A549 (cell line): Measurements from ENCODE around the gene SUPT4H1. TPM values are rescaled to one million over a fixed set of nuclear protein-coding genes. Genes with fewer than 3 reads are reported as not detected.

ENCODE experiments used
- ATAC-seq, 2 experiments: fragments of 200-7000 bp in 1 of 2; fragments of >200 bp in 1 of 2; cut with Nextera tagmentation in 1 of 2; cut with Tn5 transposase in 1 of 2; 3 replicates each; pipeline versions ENCODE4 v1.8.0 to v1.9.1; 2018 to 2020; ENCODE audit warnings: mild to moderate bottlenecking in 1 of 2, moderate library complexity in 1 of 2
- CTCF ChIA-PET: fragments of 300-600 bp; sonication (Branson Sonifier 250); formaldehyde crosslinking; extraction: SDS; loops from one replicate; lab custom pipeline; 2021; ENCODE audit warnings: antibody characterized with exemption, inconsistent platforms; lab: Yijun Ruan, JAX
- POLR2A ChIA-PET: fragments of 350-600 bp; formaldehyde crosslinking; extraction: SDS; loops from one replicate; lab custom pipeline; 2021; ENCODE audit warnings: antibody characterized with exemption, inconsistent platforms; lab: Yijun Ruan, JAX
- DNase-seq, 2 experiments: peaks; one replicate each; pipeline versions ENCODE4 v3.0.0 to v3.0.0-alpha.2; 2011 to 2016; ENCODE audit warnings: low read depth in 1 of 2, low spot score in 1 of 2
- FAIRE-seq: peaks from 2 replicates; lab custom pipeline; 2011; peaks lifted over from hg19 to GRCh38; lab: Jason Lieb, UNC
- H3K27ac ChIP-seq, 2 experiments: fragments of >200 bp; sonication (Bioruptor Twin); formaldehyde crosslinking; 3 replicates each; pipeline ENCODE4 v1.5.1; 2016 to 2017
- H3K4me1 ChIP-seq: fragments of >200 bp; sonication (Bioruptor Twin); formaldehyde crosslinking; 3 replicates; pipeline ENCODE4 v1.6.1; 2016
- H3K4me2 ChIP-seq: fragments of >200 bp; sonication (Bioruptor Twin); formaldehyde crosslinking; 3 replicates; pipeline ENCODE4 v1.6.1; 2016
- H3K4me3 ChIP-seq: fragments of >200 bp; sonication (Bioruptor Twin); formaldehyde crosslinking; 3 replicates; pipeline ENCODE4 v1.5.1; 2016
- H3K9me3 ChIP-seq: fragments of >200 bp; sonication (Bioruptor Twin); formaldehyde crosslinking; 3 replicates; pipeline ENCODE4 v1.6.1; 2016
- BCL3 ChIP-seq: fragments of >200 bp; sonication (Bioruptor Twin); formaldehyde crosslinking; IDR thresholded peaks from 3 replicates; pipeline ENCODE4 v1.6.1; 2016
- BHLHE40 ChIP-seq: IDR thresholded peaks from 2 replicates; pipeline ENCODE4 v1.6.1; 2012; ENCODE audit warnings: low read depth, low read length, inconsistent platforms
- CBX2 ChIP-seq: fragments of 200-600 bp; sonication (generic); IDR thresholded peaks from 2 replicates; pipeline ENCODE4 v1.6.1; 2016; ENCODE audit warnings: low read depth, mild to moderate bottlenecking, borderline replicate concordance
- CBX8 ChIP-seq: fragments of 200-600 bp; sonication (generic); IDR thresholded peaks from 2 replicates; pipeline ENCODE4 v1.6.1; 2016
- CEBPB ChIP-seq, 2 experiments: fragments of >200 bp in 1 of 2; sonication (Bioruptor Twin) in 1 of 2; formaldehyde crosslinking in 1 of 2; IDR thresholded peaks; 2 replicates each; pipeline ENCODE4 v1.6.1; 2012 to 2016
- E2F6 ChIP-seq: IDR thresholded peaks from 2 replicates; pipeline ENCODE4 v1.6.1; 2012; ENCODE audit warnings: low read depth, borderline replicate concordance
- EHF ChIP-seq: fragments of 250-450 bp; sonication (Bioruptor Pico); IDR thresholded peaks from 2 replicates; pipeline ENCODE4 v1.5.0; 2020; ENCODE audit warnings: mild to moderate bottlenecking
- EHMT2 ChIP-seq: fragments of 200-600 bp; sonication (generic); IDR thresholded peaks from 2 replicates; pipeline ENCODE4 v1.6.1; 2016; ENCODE audit warnings: antibody characterized with exemption, low read depth, mild to moderate bottlenecking, moderate library complexity
- EP300 ChIP-seq, 2 experiments: fragments of >200 bp; sonication (Bioruptor Twin); formaldehyde crosslinking; IDR thresholded peaks; 2 replicates in 1 of 2; 3 replicates in 1 of 2; pipeline ENCODE4 v1.6.1; 2016 to 2017
- FOSB ChIP-seq: fragments of 250-450 bp; sonication (Bioruptor Pico); IDR thresholded peaks from 2 replicates; pipeline ENCODE4 v1.5.0; 2020; ENCODE audit warnings: mild to moderate bottlenecking, moderate library complexity
- FOSL2 ChIP-seq, 2 experiments: fragments of 450-650 bp in 1 of 2; fragments of >200 bp in 1 of 2; sonication (Bioruptor Twin) in 1 of 2; formaldehyde crosslinking; IDR thresholded peaks; 2 replicates each; pipeline versions ENCODE4 v1.5.0 to v1.6.1; 2016 to 2020; ENCODE audit warnings: mild to moderate bottlenecking in 1 of 2, moderate library complexity in 1 of 2
- HDAC2 ChIP-seq: fragments of 200-600 bp; sonication (generic); IDR thresholded peaks from 2 replicates; pipeline ENCODE4 v1.6.1; 2016
- HES2 ChIP-seq: fragments of >200 bp; sonication (Bioruptor Twin); formaldehyde crosslinking; IDR thresholded peaks from 2 replicates; pipeline ENCODE4 v1.6.1; 2016
- HEYL ChIP-seq: fragments of 250-450 bp; sonication (Bioruptor Pico); IDR thresholded peaks from 2 replicates; pipeline ENCODE4 v1.8.0; 2021; ENCODE audit warnings: mild to moderate bottlenecking, moderate library complexity
- HOXA7 ChIP-seq: fragments of 250-450 bp; sonication (Bioruptor Pico); IDR thresholded peaks from 2 replicates; pipeline ENCODE4 v1.5.0; 2020; ENCODE audit warnings: mild to moderate bottlenecking, moderate library complexity
- HOXB13 ChIP-seq: fragments of 250-450 bp; sonication (Bioruptor Pico); IDR thresholded peaks from 2 replicates; pipeline ENCODE4 v1.5.0; 2020; ENCODE audit warnings: low read depth, mild to moderate bottlenecking, moderate library complexity
- MAX ChIP-seq: IDR thresholded peaks from 2 replicates; pipeline ENCODE4 v1.6.1; 2012
- MAZ ChIP-seq: fragments of 150-350 bp; IDR thresholded peaks from 2 replicates; pipeline ENCODE4 v1.6.1; 2014; ENCODE audit warnings: antibody characterized with exemption, low read depth, low read length, borderline replicate concordance
- NFE2L2 ChIP-seq: fragments of 150-350 bp; conservative IDR thresholded peaks from 2 replicates; pipeline ENCODE4 v1.6.1; 2014; ENCODE audit warnings: low read length
- NPAS2 ChIP-seq: fragments of 250-450 bp; sonication (Bioruptor Pico); IDR thresholded peaks from 2 replicates; pipeline ENCODE4 v1.8.0; 2022; ENCODE audit warnings: mild to moderate bottlenecking, moderate library complexity, borderline replicate concordance
- NR3C1 ChIP-seq: fragments of >200 bp; sonication (Bioruptor Twin); formaldehyde crosslinking; IDR thresholded peaks from 3 replicates; pipeline ENCODE4 v1.6.1; 2017
- PHF8 ChIP-seq: fragments of 200-600 bp; sonication (generic); IDR thresholded peaks from 2 replicates; pipeline ENCODE4 v1.6.1; 2016; ENCODE audit warnings: low read depth, mild to moderate bottlenecking, antibody characterized with exemption, moderate library complexity, borderline replicate concordance
- POLR2A ChIP-seq: IDR thresholded peaks from 2 replicates; pipeline ENCODE4 v1.6.1; 2012; ENCODE audit warnings: mild to moderate bottlenecking, low read length
- RAD21 ChIP-seq, 2 experiments: fragments of >200 bp in 1 of 2; sonication (Bioruptor Twin) in 1 of 2; formaldehyde crosslinking in 1 of 2; IDR thresholded peaks in 1 of 2; conservative IDR thresholded peaks in 1 of 2; 2 replicates in 1 of 2; 3 replicates in 1 of 2; pipeline ENCODE4 v1.6.1; 2012 to 2018; ENCODE audit warnings: inconsistent platforms in 1 of 2
- RARB ChIP-seq: fragments of 250-450 bp; sonication (Bioruptor Pico); IDR thresholded peaks from 2 replicates; pipeline ENCODE4 v1.8.0; 2021; ENCODE audit warnings: mild to moderate bottlenecking, moderate library complexity
- RCOR1 ChIP-seq: fragments of 150-350 bp; IDR thresholded peaks from 2 replicates; pipeline ENCODE4 v1.6.1; 2014; ENCODE audit warnings: antibody characterized with exemption, low read length, low read depth
- RFX5 ChIP-seq: fragments of 450-650 bp; IDR thresholded peaks from 2 replicates; pipeline ENCODE4 v1.7.1; 2014; ENCODE audit warnings: antibody characterized with exemption, mild to moderate bottlenecking, moderate library complexity
- SREBF2 ChIP-seq: fragments of 450-650 bp; IDR thresholded peaks from 2 replicates; pipeline ENCODE4 v1.6.1; 2014; ENCODE audit warnings: mild to moderate bottlenecking, moderate library complexity
- TFCP2L1 ChIP-seq: fragments of 250-450 bp; sonication (Bioruptor Pico); IDR thresholded peaks from 2 replicates; pipeline ENCODE4 v1.5.0; 2021; ENCODE audit warnings: mild to moderate bottlenecking
- TP53 ChIP-seq: fragments of 250-450 bp; sonication (Bioruptor Pico); IDR thresholded peaks from 2 replicates; pipeline ENCODE4 v1.5.0; 2021; ENCODE audit warnings: mild to moderate bottlenecking, moderate library complexity
- ZC3H11A ChIP-seq: fragments of 450-650 bp; IDR thresholded peaks from 2 replicates; pipeline ENCODE4 v1.6.1; 2014; ENCODE audit warnings: antibody characterized with exemption, mild to moderate bottlenecking
- ZSCAN20 ChIP-seq: fragments of 250-450 bp; sonication (Bioruptor Pico); IDR thresholded peaks from 2 replicates; pipeline ENCODE4 v1.8.0; 2022; ENCODE audit warnings: mild to moderate bottlenecking, moderate library complexity
- WGBS: methylation state at CpG from one replicate; pipeline ENCODE4 v1.1.6; 2017; ENCODE audit errors: missing lambda C conversion rate; 5-methylcytosine and 5-hydroxymethylcytosine counted together
- polyA plus RNA-seq, 4 experiments: library from polyadenylated mRNA; depleted of rRNA in 3 of 4; stranded (reverse); fragments of >200 nt; fragmentation: RNase III in 1 of 4; extraction: RNeasy Plus Mini Kit Qiagen cat#74134 plus additional on column Dnase treatment in 1 of 4; gene quantifications; 2 replicates in 3 of 4; 3 replicates in 1 of 4; pipeline ENCODE4 v1.2.3, GENCODE V29; 2011 to 2017

SUPT4H1 gene
- polyA plus RNA-seq, 2 of the 4 experiments (the other 2 are of a cell fraction): 123 to 241 TPM

- CTCF ChIA-PET: interaction anchor here (0.9 to 2.4 kb wide), 3 partner anchors 14 to 84 kb away, joined by 5 to 8 read pairs (median 6); partner anchors contain the start of gene RNF43
- no peak overlapping the region for H3K27ac ChIP-seq
- TF ChIP-seq EHMT2: no peak
- TF ChIP-seq RARB (CRISPR knock-in tag): no peak
- no peak for TF ChIP-seq HES2
- no peak for TF ChIP-seq NFE2L2
- no peak for TF ChIP-seq POLR2A
- TF ChIP-seq PHF8: no peak
- no peak for TF ChIP-seq HDAC2
- TF ChIP-seq CEBPB (IDR thresholded peaks at IDR 0.05): no peak
- TF ChIP-seq TFCP2L1 (CRISPR knock-in tag): no peak
- TF ChIP-seq RCOR1: no peak
- TF ChIP-seq CBX2: no peak
- TF ChIP-seq ZSCAN20: no peak
- no peak for TF ChIP-seq HOXA7 (CRISPR knock-in tag)
- no peak for TF ChIP-seq NR3C1
- TF ChIP-seq BHLHE40: no peak
- TF ChIP-seq BCL3: no peak
- TF ChIP-seq HEYL (CRISPR knock-in tag): no peak
- TF ChIP-seq EHF: no peak
- no peak for TF ChIP-seq MAX
- TF ChIP-seq, all 56 proteins: peak for 0
- ATAC-seq: no peak
- H3K4me3 ChIP-seq: no peak overlapping the region
- H3K9me3 ChIP-seq: no peaks in the 10 kb centered on the region
- no peak overlapping the region for H3K4me2 ChIP-seq
- POLR2A ChIA-PET: no interaction called here
- FAIRE-seq: peak; percentile 49
- H3K4me1 ChIP-seq: peaks cover 24% of the 10 kb centered on the region
- no peak for DNase-seq
Observed at GRCh38 chr17:58400826-58401225, 48.8 kb upstream of the SUPT4H1 start.

- Histone ChIP-seq H3K9me3 (no peaks in the 10 kb centered on the region), H3K4me3 (no peak overlapping the region), H3K27ac (no peak overlapping the region)
- DNase-seq (no peak), ATAC-seq (no peak), FAIRE-seq (no peak)
- TF ChIP-seq NFE2L2 (no peak), TP53 (CRISPR knock-in tag) (no peak), E2F6 (no peak), RARB (CRISPR knock-in tag) (no peak), CBX2 (no peak), EHMT2 (no peak), ZC3H11A (no peak), SREBF2 (no peak), NPAS2 (CRISPR knock-in tag) (no peak), ZSCAN20 (no peak), FOSL2 (IDR thresholded peaks at IDR 0.05) (no peak), FOSL2 (CRISPR knock-in tag; IDR thresholded peaks at IDR 0.05) (no peak), EHF (no peak), RFX5 (no peak), HOXB13 (CRISPR knock-in tag) (no peak), CBX8 (no peak), POLR2A (no peak), MAZ (no peak), FOSB (CRISPR knock-in tag) (no peak), RAD21 (conservative IDR thresholded peaks at IDR 0.05 in 1 of 2, IDR thresholded peaks at IDR 0.05 in 1 of 2) (no peak), EP300 (IDR thresholded peaks at IDR 0.05) (no peak)
- TF ChIP-seq, all 56 proteins: peak for 0
- POLR2A ChIA-PET: interaction anchor here (0.6 kb wide), 1 partner anchor 47 kb away, joined by 3 read pairs; the partner anchor contains the start of gene SUPT4H1
- H3K4me1 ChIP-seq: peaks cover 26% of the 10 kb centered on the region
- 88% methylated on average over 3 of the region's 3 CpGs for WGBS
- no peak overlapping the region for H3K4me2 ChIP-seq
- CTCF ChIA-PET: interaction anchor here (0.9 to 2.4 kb wide), 5 partner anchors 15 to 83 kb away, joined by 3 to 8 read pairs (median 5); partner anchors contain the start of gene RNF43
Observed at GRCh38 chr17:58399974-58400373, 48.0 kb upstream of the SUPT4H1 start.
